Psoas muscle (tissue), 8 donors: ENCODE measurements around the gene NME8. TPM values are rescaled to one million over a fixed set of nuclear protein-coding genes. Genes with fewer than 3 reads are reported as not detected.

Experiments
- ATAC-seq, 4 donors: fragments of 200-7000 bp; cut with Tn5 transposase; one replicate each; pipeline ENCODE4 v1.9.1; 2020; ENCODE audit warnings: moderate library complexity in 3 of 4, mild to moderate bottlenecking in 2 of 4
- DNase-seq, 2 donors: peaks; one replicate each; pipeline ENCODE4 v3.0.0-alpha.2; 2020
- H3K27ac ChIP-seq: fragments of 200-600 bp; one replicate; pipeline ENCODE4 v1.8.0; 2022
- H3K27me3 ChIP-seq, 3 donors: fragments of 200-600 bp in 1 of 3; one replicate each; pipeline versions ENCODE4 v1.6.1 to v1.8.0; 2013 to 2022; ENCODE audit warnings: low read length in 2 of 3, mild to moderate bottlenecking in 2 of 3, moderate library complexity in 1 of 3; ENCODE audit not compliant: insufficient read depth in 3 of 3
- H3K36me3 ChIP-seq, 2 donors: fragments of 200-600 bp in 1 of 2; one replicate each; pipeline versions ENCODE4 v1.6.1 to v1.8.0; 2013 to 2022; ENCODE audit warnings: low read depth in 1 of 2, mild to moderate bottlenecking in 1 of 2, moderate library complexity in 1 of 2; ENCODE audit not compliant: insufficient read depth in 1 of 2
- H3K4me1 ChIP-seq: fragments of 200-600 bp; one replicate; pipeline ENCODE4 v1.8.0; 2022
- H3K4me3 ChIP-seq: fragments of 200-600 bp; one replicate; pipeline ENCODE4 v1.8.0; 2022; ENCODE audit warnings: mild to moderate bottlenecking
- H3K9me3 ChIP-seq: fragments of 200-600 bp; one replicate; pipeline ENCODE4 v1.8.0; 2022
- CTCF ChIP-seq: fragments of 200-600 bp; IDR thresholded peaks from one replicate; pipeline ENCODE4 v1.8.0; 2022; ENCODE audit warnings: antibody characterized with exemption
- WGBS, 3 donors: extraction: QIAGEN DNeasy Blood & Tissue Kit; methylation state at CpG; one replicate each; pipeline versions ENCODE4 v1.1.6 to v1.1.7; 2013; 5-methylcytosine and 5-hydroxymethylcytosine counted together
- intact Hi-C, 2 donors: fragments of 100-400 bp; cut with DNase I; formaldehyde crosslinking; loops; one replicate each; pipeline versions ENCODE4 v1.11.0 to v1.14.2; 2022
- polyA plus RNA-seq, 3 donors: library from polyadenylated mRNA; stranded (reverse); fragments of 200-250 nt; gene quantifications; one replicate each; pipeline ENCODE4 v1.2.3, GENCODE V29; 2013
- total RNA-seq, 4 donors: library from RNA; stranded (reverse); fragmentation: NEBNext Ultra II Directional in 2 of 4; extraction: Animal tissue kit (Norgen Biotek cat#: 25700) in 2 of 4; gene quantifications; one replicate each; pipeline versions ENCODE4 v1.2.1 to v1.2.4, GENCODE V29; 2021 to 2023
- donor health status: healthy with polysubstance abuse.
- donor health status: DM: no; HTN: no; CAD: no; lungs with moderate emphysema.
- donor health status: Bipolar disorder and iron deficiency.
- donor health status: healthy.
- donor health status: DM: yes; HTN: yes; CAD: no.
- donor health status: DM: no; HTN: no; CAD: no.
- donor health status: DM: no; HTN: no; CAD: no.
- donor health status: DM: yes; HTN: yes; CAD: no.

NME8 gene
- total and polyA plus RNA-seq, 7 donors: not detected

- peaks cover 44% of the 10 kb centered on the region for H3K4me1 ChIP-seq
- H3K36me3 ChIP-seq: no peaks in the 10 kb centered on the region
- DNase-seq (no peak), ATAC-seq (no peak)
- H3K4me3 ChIP-seq: no peak overlapping the region
- no peaks in the 10 kb centered on the region for H3K9me3 ChIP-seq
- no peak for TF ChIP-seq CTCF
- H3K27me3 ChIP-seq: no peaks in the 10 kb centered on the region
- WGBS, 3 donors: 34 to 68% (median 44%) methylated on average over 2 of the region's 2 CpGs
- peak overlapping the region; percentile 68 for H3K27ac ChIP-seq
- intact Hi-C loops: no loop called here
Measured at GRCh38 chr7:37944737-37945054, 96.3 kb downstream of the NME8 start.

- no peak for TF ChIP-seq CTCF
- no peaks in the 10 kb centered on the region for H3K27me3 ChIP-seq
- H3K9me3 ChIP-seq: no peaks in the 10 kb centered on the region
- H3K36me3 ChIP-seq: peaks cover 0 to 3% of the 10 kb centered on the region in 2 donors
- DNase-seq (no peak), ATAC-seq (no peak)
- 47 to 65% (median 60%) methylated on average over 4 of the region's 4 CpGs for WGBS, 3 donors
- H3K4me1 ChIP-seq: peaks cover 44% of the 10 kb centered on the region
- intact Hi-C loops: no loop called here
- H3K4me3 ChIP-seq: no peak overlapping the region
- H3K27ac ChIP-seq: peak overlapping the region; percentile 68
Measured at GRCh38 chr7:37945336-37945735, 96.9 kb downstream of the NME8 start.

- DNase-seq (no peak), ATAC-seq (peak; percentile 27 to 54 (median 32))
- H3K9me3 ChIP-seq: no peaks in the 10 kb centered on the region
- intact Hi-C loops: no loop called here
- no peaks in the 10 kb centered on the region for H3K27me3 ChIP-seq
- H3K36me3 ChIP-seq: peaks cover 0 to 15% of the 10 kb centered on the region in 2 donors
- TF ChIP-seq CTCF: no peak
- H3K4me1 ChIP-seq: peaks cover 31% of the 10 kb centered on the region
- WGBS, 3 donors: 72 to 86% (median 74%) methylated on average over 7 of the region's 7 CpGs
- H3K4me3 ChIP-seq: no peak overlapping the region
- H3K27ac ChIP-seq: no peak overlapping the region
Measured at GRCh38 chr7:37947138-37947940, 98.9 kb downstream of the NME8 start.

GRCh38 chr7:37947941-37948210 lies 99.5 kb downstream of the NME8 start:
- intact Hi-C loops: no loop called here
- no peaks in the 10 kb centered on the region for H3K9me3 ChIP-seq
- ATAC-seq (no peak), DNase-seq (no peak)
- H3K4me1 ChIP-seq: peaks cover 26% of the 10 kb centered on the region
- no peak overlapping the region for H3K27ac ChIP-seq
- no peak overlapping the region for H3K4me3 ChIP-seq
- no peaks in the 10 kb centered on the region for H3K27me3 ChIP-seq
- TF ChIP-seq CTCF: no peak
- H3K36me3 ChIP-seq: peaks cover 0 to 15% of the 10 kb centered on the region in 2 donors
- 85 to 89% (median 86%) methylated on average over 7 of the region's 7 CpGs for WGBS, 3 donors

Other genes starting within 250 kb of the NME8 start
- gene GPR141, start 164.8 kb upstream of the NME8 start, total RNA-seq: not detected
- gene GPR141, start 164.8 kb upstream of the NME8 start, polyA plus RNA-seq: not detected
- 1 to 10 TPM in 2 of 4 donors, under 1 TPM in 2; 0.36 to 2.0 (median 1.1) TPM for gene SFRP4, start 68.2 kb downstream of the NME8 start, total RNA-seq
- gene SFRP4, start 68.2 kb downstream of the NME8 start, polyA plus RNA-seq: under 1 TPM; 0.38 to 0.42 (median 0.41) TPM
- gene EPDR1, start 72.0 kb downstream of the NME8 start, total RNA-seq: 10 to 100 TPM; 46.9 to 83.1 (median 52.5) TPM
- gene EPDR1, start 72.0 kb downstream of the NME8 start, polyA plus RNA-seq: 10 to 100 TPM; 16.9 to 67.0 (median 18.8) TPM